Measurements from ENCODE around the gene SERPINA9.

DNA sequence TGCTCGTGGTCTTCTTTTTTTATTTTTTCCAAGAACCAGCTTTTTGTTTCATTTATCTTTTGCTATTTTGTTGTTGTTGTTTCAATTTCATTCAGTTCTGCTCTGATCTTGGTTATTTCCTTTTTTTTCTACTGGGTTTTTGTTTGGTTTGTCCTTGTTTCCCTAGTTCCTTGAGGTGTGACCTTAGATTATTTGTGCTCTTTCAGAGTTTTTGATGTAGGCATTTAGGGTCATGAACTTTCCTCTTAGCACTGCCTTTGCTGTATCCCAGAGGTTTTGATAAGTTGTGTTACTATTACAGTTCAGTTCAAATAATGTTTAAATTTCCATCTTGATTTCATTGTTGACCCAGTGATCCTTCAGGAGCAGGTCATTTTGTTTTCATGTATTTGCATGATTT is 20.1 kb downstream of the SERPINA9 start:
- TF ChIP-seq EZH2 (IDR thresholded peaks at IDR 0.05; ENCODE audit: insufficient read depth, poor library complexity, severe bottlenecking), result no peak
- no peak for TF ChIP-seq EZH2phosphoT487 (IDR thresholded peaks at IDR 0.05; ENCODE audit: insufficient read depth, low read depth)

Data from GM23248 (cell line).